RCC 7860 (cell line): ENCODE results near the gene CTPS1.
A peak's percentile ranks its signal among the peaks of the same experiment; 100 is the strongest.

Source experiments
- DNase-seq: peaks from one replicate; pipeline ENCODE4 v3.0.0-alpha.2; 2015; ENCODE audit warnings: low spot score
- FAIRE-seq: peaks from 2 replicates; lab custom pipeline; 2012; peaks lifted over from hg19 to GRCh38; lab: Jason Lieb, UNC

Gene CTPS1

DNA sequence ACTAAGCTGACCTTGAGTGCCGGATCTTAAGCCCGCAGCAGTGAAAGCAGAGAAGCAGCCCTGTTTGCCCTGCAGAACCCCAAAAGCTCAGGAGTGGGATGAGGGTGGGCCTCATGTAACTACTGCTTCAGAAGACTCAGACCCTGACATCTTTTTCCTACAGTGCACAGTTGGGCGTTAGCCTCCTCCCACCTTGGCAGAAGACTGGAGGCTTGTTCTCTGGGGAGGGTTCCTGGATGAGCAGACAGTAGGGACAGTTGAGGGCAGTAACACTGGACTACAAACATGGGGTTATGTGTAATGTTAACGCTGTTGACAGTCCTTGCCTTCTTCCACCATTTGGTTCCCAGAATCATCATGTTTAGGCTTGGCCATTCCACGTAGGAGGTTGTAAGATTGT is 9.6 kb downstream of the CTPS1 start:
- DNase-seq (no peak), FAIRE-seq (no peak)

GRCh38 chr1:40997096-40997495 is 17.6 kb downstream of the CTPS1 start:
- DNase-seq (no peak), FAIRE-seq (no peak)

DNA sequence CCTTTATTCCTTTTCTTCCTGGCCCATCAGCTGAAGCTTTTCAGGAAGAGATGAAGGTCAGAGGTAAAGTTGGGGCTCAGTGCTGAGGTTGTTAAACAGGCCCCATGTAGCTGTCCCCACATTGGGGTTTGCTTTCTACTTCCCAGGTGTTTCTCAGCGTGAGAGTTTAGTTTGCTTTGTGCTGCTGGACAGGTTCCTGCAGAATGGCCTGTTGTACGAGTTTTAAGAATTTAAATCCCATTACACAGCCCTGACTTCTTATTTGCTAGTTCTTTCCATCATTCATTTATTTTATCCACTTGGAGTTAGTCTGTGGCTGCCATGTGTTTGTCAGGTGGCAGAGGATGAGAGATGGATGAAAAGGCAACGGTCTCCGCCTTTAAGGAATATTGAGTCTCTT is 19.2 kb downstream of the CTPS1 start:
- FAIRE-seq: no peak
- no peak for DNase-seq

DNA sequence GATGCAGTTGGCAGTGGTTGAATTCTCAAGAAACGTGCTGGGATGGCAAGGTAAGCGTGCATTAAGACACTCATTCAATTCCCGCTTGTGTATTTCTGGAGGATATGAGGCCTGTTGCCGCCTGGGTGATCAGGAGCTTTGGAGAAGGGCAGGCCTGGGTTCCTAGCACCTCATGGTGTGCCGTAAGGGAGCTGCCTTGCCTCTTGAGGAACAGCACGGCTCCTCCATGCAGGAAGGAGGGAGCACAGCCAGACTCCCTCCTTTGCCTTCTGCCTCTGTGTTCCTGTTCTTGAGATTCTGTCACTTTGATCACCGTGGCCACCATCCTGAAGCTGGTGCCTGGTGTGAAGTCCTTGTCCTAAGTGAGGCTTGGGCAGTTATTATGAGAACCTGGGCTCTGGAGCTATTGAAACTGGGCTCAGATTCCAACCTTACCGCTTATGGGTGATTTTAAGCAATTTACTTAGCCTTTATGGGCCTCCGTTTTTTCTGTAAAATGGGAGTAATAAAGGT is 23.7 kb downstream of the CTPS1 start:
- DNase-seq (no peak), FAIRE-seq (no peak)

- peak; percentile 99 for DNase-seq
- peak; percentile 96 for FAIRE-seq
These were observed 24.2 kb downstream of the CTPS1 start for GRCh38 chr1:41003640-41004220.

DNA sequence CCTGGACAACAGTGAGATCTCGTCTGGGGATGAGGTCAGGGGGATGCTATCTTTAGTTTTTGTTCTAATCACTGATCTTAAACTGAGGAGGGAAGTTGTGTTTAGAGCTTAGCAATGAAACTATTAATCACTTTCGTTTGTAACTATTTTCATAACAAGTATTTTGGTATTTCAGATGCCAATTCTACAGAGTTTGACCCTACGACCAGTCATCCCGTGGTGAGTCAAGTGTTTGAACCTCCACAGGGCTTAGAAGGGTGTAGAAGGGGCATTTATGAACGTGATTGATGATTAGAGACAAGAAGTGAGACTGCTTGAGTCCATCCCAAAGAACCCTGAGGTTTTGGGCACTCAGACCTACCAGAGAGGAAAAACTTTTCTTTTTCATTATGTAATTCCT is 26.4 kb downstream of the CTPS1 start:
- FAIRE-seq (no peak), DNase-seq (no peak)

DNA sequence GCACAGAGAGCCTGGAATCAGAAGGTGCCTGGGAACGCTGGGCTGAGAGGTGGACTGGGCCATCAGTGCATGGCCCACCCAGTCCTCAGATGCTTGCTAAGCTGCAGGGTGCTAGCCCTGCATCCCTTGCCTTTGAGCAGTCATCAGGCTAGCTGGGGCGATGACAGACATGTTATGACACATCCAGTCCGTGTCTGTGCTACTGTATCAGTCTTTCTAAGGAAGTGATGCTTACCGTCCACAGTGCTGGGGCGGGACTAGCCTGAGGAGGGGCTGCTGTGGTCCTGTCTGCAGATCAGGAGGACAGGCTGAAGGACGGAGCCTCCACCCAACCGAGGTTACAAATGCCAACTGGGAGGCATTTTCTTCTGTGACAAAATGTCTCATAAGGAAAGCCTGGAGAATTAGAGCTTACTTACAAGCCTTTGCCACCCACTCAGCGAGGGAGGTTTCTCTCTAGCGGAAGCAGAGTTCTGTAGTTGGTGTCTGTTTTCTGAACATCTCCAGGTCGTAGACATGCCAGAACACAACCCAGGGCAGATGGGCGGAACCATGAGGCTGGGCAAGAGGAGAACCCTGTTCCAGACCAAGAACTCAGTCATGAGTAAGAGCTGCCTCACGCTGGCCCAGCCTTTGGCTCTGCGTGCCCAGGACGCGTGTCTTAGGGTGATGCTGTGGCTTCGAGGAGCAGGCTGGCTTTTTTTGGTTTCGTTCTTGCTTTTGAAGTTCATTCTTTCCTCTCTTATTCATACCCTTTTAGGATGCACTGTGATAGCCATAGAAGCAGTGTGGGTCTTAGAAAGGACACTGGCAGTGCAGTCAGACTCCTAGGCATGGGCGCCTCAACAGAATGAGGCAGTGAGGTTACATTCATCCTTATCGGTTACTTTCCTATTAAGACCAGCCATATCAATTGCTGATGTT is 27.7 kb downstream of the CTPS1 start:
- FAIRE-seq (no peak), DNase-seq (no peak)

DNA sequence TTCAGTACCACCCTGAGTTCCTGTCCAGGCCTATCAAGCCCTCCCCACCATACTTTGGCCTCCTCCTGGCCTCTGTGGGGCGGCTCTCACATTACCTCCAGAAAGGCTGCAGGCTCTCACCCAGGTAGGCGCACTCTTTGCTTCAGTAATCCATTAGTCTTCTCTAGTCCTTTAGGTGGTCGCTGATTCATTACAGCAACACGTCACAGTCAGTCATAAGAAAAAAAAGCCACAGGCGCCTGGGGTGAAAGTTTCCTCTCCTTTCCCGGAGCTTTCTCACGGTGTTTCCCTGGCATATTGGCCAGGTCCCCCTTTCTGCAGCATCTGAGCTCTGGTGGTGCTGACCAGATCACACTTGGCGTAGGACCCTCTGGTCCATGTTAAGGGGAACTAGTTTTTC is 30.0 kb downstream of the CTPS1 start:
- FAIRE-seq (no peak), DNase-seq (peak; percentile 54)

GRCh38 chr1:41010345-41010744 is 30.8 kb downstream of the CTPS1 start:
- FAIRE-seq (no peak), DNase-seq (no peak)

DNA sequence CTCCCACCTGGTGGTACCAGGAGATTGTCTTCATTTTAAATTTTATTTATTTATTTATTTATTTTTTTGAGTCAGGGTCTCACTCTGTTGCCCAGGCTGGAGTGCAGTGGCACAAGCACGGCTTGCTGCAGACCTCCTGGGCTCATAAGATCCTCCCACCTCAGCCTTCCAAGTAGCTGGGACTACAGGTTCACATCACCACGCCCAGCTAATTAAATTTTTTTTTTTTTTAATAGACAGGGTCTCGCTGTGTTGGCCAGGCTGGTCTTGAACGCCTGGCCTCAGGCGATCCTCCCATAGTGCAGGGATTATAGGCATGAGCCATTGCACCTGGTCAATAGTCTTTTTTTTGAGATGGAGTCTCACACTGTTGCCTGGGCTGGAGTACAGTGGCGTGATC is 33.5 kb downstream of the CTPS1 start:
- DNase-seq (no peak), FAIRE-seq (no peak)

- FAIRE-seq (no peak), DNase-seq (no peak)
These were observed 34.3 kb downstream of the CTPS1 start for GRCh38 chr1:41013796-41014195.

DNA sequence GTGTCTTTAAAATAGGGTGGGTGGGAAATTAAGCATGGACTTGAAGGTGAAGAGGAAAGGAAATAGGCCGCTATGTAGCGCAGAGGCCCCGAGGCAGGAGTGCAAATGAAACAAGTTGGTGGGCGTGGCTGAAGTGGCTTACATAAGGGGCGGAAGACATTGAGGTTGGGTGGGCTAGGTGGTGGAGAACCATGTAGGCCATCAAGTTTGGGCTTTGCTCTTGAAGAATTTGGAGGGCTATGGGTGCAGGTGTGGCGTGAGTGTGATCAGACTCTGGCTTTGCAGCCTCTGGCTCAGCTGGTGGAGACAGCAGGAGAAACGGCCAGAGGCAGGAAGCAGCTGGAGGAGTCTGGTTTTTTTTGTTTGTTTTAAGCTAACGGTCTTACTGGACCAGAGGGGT is 35.4 kb downstream of the CTPS1 start:
- DNase-seq (no peak), FAIRE-seq (no peak)

- no peak for FAIRE-seq
- no peak for DNase-seq
These were observed 35.9 kb downstream of the CTPS1 start for GRCh38 chr1:41015281-41015896.

- FAIRE-seq: no peak
- DNase-seq: no peak
These were observed 36.5 kb downstream of the CTPS1 start for GRCh38 chr1:41015897-41016470.

- DNase-seq (no peak), FAIRE-seq (no peak)
These were observed 37.9 kb downstream of the CTPS1 start for GRCh38 chr1:41017141-41018017.

- DNase-seq (no peak), FAIRE-seq (no peak)
These were observed 38.5 kb downstream of the CTPS1 start for GRCh38 chr1:41018018-41018410.

GRCh38 chr1:41019353-41019745 is 39.9 kb downstream of the CTPS1 start:
- DNase-seq: no peak
- no peak for FAIRE-seq

DNA sequence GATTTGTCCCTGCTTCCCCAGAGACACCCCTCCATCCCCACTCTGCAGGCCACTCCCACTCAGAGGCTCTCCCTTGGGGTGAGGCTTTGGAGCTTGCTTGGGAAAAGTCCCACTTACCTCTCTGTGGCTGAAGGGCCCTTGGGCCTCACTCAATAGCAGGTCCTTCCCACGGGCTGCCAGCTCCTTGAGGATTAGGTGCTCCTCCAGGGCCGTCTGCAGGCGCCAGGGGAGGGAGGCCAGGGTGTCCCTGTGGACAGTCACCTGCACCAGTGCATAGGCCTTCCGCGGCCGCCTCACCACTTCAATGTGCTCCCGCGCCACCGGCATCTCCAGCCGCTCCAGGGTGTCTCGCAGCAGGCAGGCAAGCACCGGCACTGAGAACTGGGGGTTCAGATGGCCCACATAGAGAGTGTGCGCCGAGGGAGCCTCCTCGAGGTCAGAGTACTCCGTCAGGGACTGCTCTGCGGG is 40.6 kb downstream of the CTPS1 start:
- DNase-seq: no peak
- no peak for FAIRE-seq

DNA sequence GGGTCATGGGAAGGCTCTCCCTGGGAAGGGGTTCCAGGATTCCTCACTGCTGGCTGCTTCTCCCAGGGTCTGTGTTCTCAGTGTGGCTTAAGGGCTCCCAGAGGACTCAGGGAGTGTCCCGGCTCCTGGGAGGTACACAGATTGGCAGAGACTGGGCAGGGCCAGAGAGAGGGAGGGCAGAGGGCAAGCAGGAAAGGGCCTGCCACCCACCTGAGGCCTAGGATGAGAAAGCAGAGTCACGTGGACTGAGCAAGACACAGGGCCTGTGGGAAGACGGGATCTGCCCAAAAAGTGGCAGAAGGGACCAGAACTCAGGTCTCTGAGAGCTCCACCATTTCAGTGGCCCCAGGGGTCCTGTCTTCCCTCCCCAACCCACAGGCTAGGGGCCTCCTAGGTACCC is 41.2 kb downstream of the CTPS1 start:
- FAIRE-seq: no peak
- no peak for DNase-seq

DNA sequence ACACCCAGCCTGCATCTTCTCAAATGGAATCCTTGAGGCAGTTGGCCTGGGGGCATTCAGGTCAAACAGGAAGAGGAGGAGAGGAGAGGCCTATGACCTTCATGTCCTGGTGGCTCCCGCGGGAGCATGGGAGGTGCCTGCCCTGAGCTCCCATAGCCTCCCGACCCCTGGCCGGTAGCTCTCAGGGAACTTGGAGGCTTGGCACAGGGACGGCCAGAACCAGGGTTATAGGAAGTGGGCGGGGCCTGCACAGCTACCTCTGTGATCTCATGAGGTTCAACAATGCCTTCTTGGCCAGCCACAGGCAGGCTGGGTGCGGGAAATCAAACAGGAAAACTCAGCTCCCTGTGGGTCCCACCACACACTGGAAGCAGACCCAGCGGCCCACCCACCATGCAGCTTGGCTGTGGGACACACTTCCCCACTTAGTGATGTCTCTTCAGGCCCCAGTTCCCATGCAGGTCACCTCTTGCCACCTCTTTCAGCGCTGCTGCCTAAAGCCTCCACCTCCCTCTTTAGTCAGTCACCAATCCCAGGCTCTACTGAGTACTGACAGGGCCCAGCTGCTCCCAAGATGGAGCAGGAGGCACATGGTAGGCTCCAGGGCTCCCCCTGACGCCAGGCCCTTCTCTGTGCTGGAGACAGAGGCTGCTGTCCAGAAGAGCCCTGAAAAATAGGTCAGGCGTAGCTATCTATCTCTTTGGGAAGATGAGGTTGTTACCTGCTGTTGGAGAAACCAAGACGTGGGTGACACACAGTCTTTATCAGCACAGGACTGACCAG is 42.2 kb downstream of the CTPS1 start, which contains the start of gene SLFNL1:
TSS of gene SLFNL1 (minus strand) at position 200 of the 783 bp plus-strand sequence. CDS start 1,065 bp downstream, outside the sequence.
- FAIRE-seq: no peak
- no peak for DNase-seq
